T47D (cell line): Measurements from ENCODE around the gene RABGGTA.
A peak's percentile ranks its signal among the peaks of the same experiment; 100 is the strongest.

ENCODE experiments used
- DNase-seq, 2 experiments: peaks; one replicate each; pipeline versions ENCODE4 v3.0.0 to v3.0.0-alpha.2; 2011 to 2012; ENCODE audit warnings: low read depth in 1 of 2, low spot score in 1 of 2
- JUND ChIP-seq: IDR thresholded peaks from 2 replicates; pipeline ENCODE4 v1.6.1; 2012; ENCODE audit warnings: low read depth
- in situ Hi-C: cut with HindIII; loops from 2 replicates; pipeline ENCODE4 v1.10.0; 2016; ENCODE audit warnings: low sequenced_read_pairs, low pct_unique_long_range_greater_than_20kb

Gene RABGGTA

GRCh38 chr14:24271134-24271833, at the start of gene RABGGTA:
RABGGTA (minus strand) TSS chr14:24271597; CDS start chr14:24271115, 482 bp downstream.
- DNase-seq, result peak; percentile 86 to 92
- in situ Hi-C loops, result no loop called here
- TF ChIP-seq JUND, result no peak

GRCh38 chr14:24317141-24317928, 45.9 kb upstream of the RABGGTA start:
- DNase-seq, result no peak
- no peak for TF ChIP-seq JUND
- in situ Hi-C loops, result no loop called here

- DNase-seq, result no peak
- in situ Hi-C loops, result no loop called here
- TF ChIP-seq JUND, result no peak
Observed at GRCh38 chr14:24316597-24316950, 45.2 kb upstream of the RABGGTA start.

GRCh38 chr14:24315807-24316596, 44.6 kb upstream of the RABGGTA start:
- DNase-seq, result no peak
- in situ Hi-C loops, result no loop called here

GRCh38 chr14:24315243-24315806, 43.9 kb upstream of the RABGGTA start:
- in situ Hi-C loops, result no loop called here
- TF ChIP-seq JUND, result no peak
- DNase-seq, result no peak

More at GRCh38 chr14:24315807-24316596, 44.6 kb upstream of the RABGGTA start:
- TF ChIP-seq JUND, result no peak

- DNase-seq, result no peak
- no peak for TF ChIP-seq JUND
- in situ Hi-C loops, result no loop called here
Observed at GRCh38 chr14:24314377-24315193, 43.2 kb upstream of the RABGGTA start.

- in situ Hi-C loops, result no loop called here
- TF ChIP-seq JUND, result no peak
- no peak for DNase-seq
Observed at GRCh38 chr14:24313913-24314312, 42.5 kb upstream of the RABGGTA start.

- TF ChIP-seq JUND, result no peak
- in situ Hi-C loops, result no loop called here
- DNase-seq, result no peak
Observed at GRCh38 chr14:24312736-24313507, 41.5 kb upstream of the RABGGTA start.

- in situ Hi-C loops, result no loop called here
- no peak for TF ChIP-seq JUND
- no peak for DNase-seq
Observed at GRCh38 chr14:24311837-24312615, 40.6 kb upstream of the RABGGTA start.
